ENCODE data around the gene RABGAP1L. TPM values are rescaled to one million over a fixed set of nuclear protein-coding genes. Genes with fewer than 3 reads are reported as not detected.
"Not testable (repeated sequence)": the region's sequence is repeated elsewhere in the genome, so short reads cannot be mapped to it uniquely, and the experiment has no call there.

The RABGAP1L gene
- total RNA-seq, 1 experiment from 2014 or later = 76.9 TPM

GRCh38 chr1:174174461-174175329 lies 15.4 kb downstream of the RABGAP1L start:
- CTCF ChIA-PET = no interaction called here

GRCh38 chr1:174178459-174178858 lies 19.1 kb downstream of the RABGAP1L start:
- H3K4me3 Mint-ChIP-seq; H3K27ac Mint-ChIP-seq; POLR2A ChIA-PET; H3K4me1 Mint-ChIP-seq; H3K36me3 Mint-ChIP-seq; ATAC-seq; CTCF ChIA-PET; DNase-seq (ENCODE audit: low spot score); H3K27me3 Mint-ChIP-seq (ENCODE audit: low read depth): not testable (repeated sequence)
- H3K9me3 Mint-ChIP-seq = peaks cover 17% of the 10 kb centered on the region

More at GRCh38 chr1:174174461-174175329, 15.4 kb downstream of the RABGAP1L start:
- Mint-ChIP-seq H3K27ac (no peak overlapping the region), H3K4me3 (no peak overlapping the region), H3K27me3 (ENCODE audit: low read depth) (no peaks in the 10 kb centered on the region), H3K36me3 (peaks cover 3% of the 10 kb centered on the region; the same call in 1 of the 2 replicates), H3K4me1 (no peaks in the 10 kb centered on the region), H3K9me3 (peaks cover 17% of the 10 kb centered on the region)
- ATAC-seq (no peak), DNase-seq (ENCODE audit: low spot score) (no peak)
- POLR2A ChIA-PET = no interaction called here
- TF ChIP-seq NR2C2 (CRISPR knock-in tag; IDR thresholded peaks at IDR 0.05) (no peak), GABPB1 (CRISPR knock-in tag; IDR thresholded peaks at IDR 0.05) (peak; percentile 77)

GRCh38 chr1:174189428-174190062 lies 30.2 kb downstream of the RABGAP1L start:
- Mint-ChIP-seq H3K9me3 (peaks cover 9% of the 10 kb centered on the region), H3K27ac (no peak overlapping the region), H3K4me3 (no peak overlapping the region), H3K27me3 (ENCODE audit: low read depth) (no peaks in the 10 kb centered on the region), H3K36me3 (peaks cover 8% of the 10 kb centered on the region; the same call in 1 of the 2 replicates), H3K4me1 (no peaks in the 10 kb centered on the region)
- CTCF ChIA-PET = interaction anchor here (0.6 to 1.6 kb wide), 7 partner anchors 8 to 159 kb away, joined by 3 to 4 read pairs (median 4); no protein-coding TSS in a partner anchor
- no peak for DNase-seq (ENCODE audit: low spot score)
- no peak for TF ChIP-seq ZBTB43 (CRISPR knock-in tag; IDR thresholded peaks at IDR 0.05)
- TF ChIP-seq ZNF121 (CRISPR knock-in tag; IDR thresholded peaks at IDR 0.05) = 0 out of 2 replicates have a peak, but pooled peaks have one; percentile 19
- TF ChIP-seq TCF7 (CRISPR knock-in tag; IDR thresholded peaks at IDR 0.05; ENCODE audit: low read depth) = no peak
- TF ChIP-seq CDX4 (CRISPR knock-in tag; IDR thresholded peaks at IDR 0.05; ENCODE audit: borderline replicate concordance) = no peak
- no peak for TF ChIP-seq ZNF671 (CRISPR knock-in tag; IDR thresholded peaks at IDR 0.05)
- TF ChIP-seq ZNF232 (CRISPR knock-in tag; IDR thresholded peaks at IDR 0.05) = no peak
- no peak for TF ChIP-seq CBFB (CRISPR knock-in tag; IDR thresholded peaks at IDR 0.05; ENCODE audit: low read depth)
- no peak for TF ChIP-seq FOXP4 (CRISPR knock-in tag; IDR thresholded peaks at IDR 0.05)
- no peak for TF ChIP-seq ATF3 (CRISPR knock-in tag; conservative IDR thresholded peaks at IDR 0.05)
- ATAC-seq = no peak
- POLR2A ChIA-PET = interaction anchor here (0.6 kb wide), 1 partner anchor 210 kb away, joined by 3 read pairs; no protein-coding TSS in a partner anchor

GRCh38 chr1:174190691-174191199 lies 31.4 kb downstream of the RABGAP1L start:
- no peak overlapping the region for H3K4me3 Mint-ChIP-seq
- ChIA-PET POLR2A (no interaction called here), CTCF (interaction anchor here (1.4 to 1.6 kb wide), 3 partner anchors 27 to 160 kb away, joined by 3 to 4 read pairs (median 4); no protein-coding TSS in a partner anchor)
- no peak for DNase-seq (ENCODE audit: low spot score)
- H3K27me3 Mint-ChIP-seq (ENCODE audit: low read depth) = no peaks in the 10 kb centered on the region
- peaks cover 9% of the 10 kb centered on the region for H3K9me3 Mint-ChIP-seq
- no peak overlapping the region for H3K27ac Mint-ChIP-seq
- ATAC-seq = no peak
- no peaks in the 10 kb centered on the region for H3K4me1 Mint-ChIP-seq
- TF ChIP-seq E2F4 (CRISPR knock-in tag; IDR thresholded peaks at IDR 0.05; ENCODE audit: borderline replicate concordance, low read depth) (no peak), NFYB (CRISPR knock-in tag; conservative IDR thresholded peaks at IDR 0.05; ENCODE audit: low read depth) (no peak), USF2 (CRISPR knock-in tag; IDR thresholded peaks at IDR 0.05) (no peak), RORB (CRISPR knock-in tag; IDR thresholded peaks at IDR 0.05) (no peak), CDX4 (CRISPR knock-in tag; IDR thresholded peaks at IDR 0.05; ENCODE audit: borderline replicate concordance) (no peak), TEAD4 (CRISPR knock-in tag; IDR thresholded peaks at IDR 0.05) (no peak), SP1 (CRISPR knock-in tag; conservative IDR thresholded peaks at IDR 0.05) (no peak), MYBL2 (CRISPR knock-in tag; IDR thresholded peaks at IDR 0.05) (no peak)
- H3K36me3 Mint-ChIP-seq = peaks cover 8% of the 10 kb centered on the region; the same call in 1 of the 2 replicates
